H1 (cell line): ENCODE data around the gene DEAF1. TPM values are rescaled to one million over a fixed set of nuclear protein-coding genes. Genes with fewer than 3 reads are reported as not detected.
A peak's percentile ranks its signal among the peaks of the same experiment; 100 is the strongest.

Experiments
- CTCF ChIA-PET: fragments of 300-600 bp; sonication (Branson Sonifier 250); formaldehyde crosslinking; loops from one replicate; lab custom pipeline; 2021; ENCODE audit not compliant: partially characterized antibody; lab: Charles Lee
- POLR2A ChIA-PET: fragments of 300-600 bp; sonication (Branson Sonifier 250); formaldehyde crosslinking; loops from one replicate; lab custom pipeline; 2021; ENCODE audit warnings: inconsistent platforms; ENCODE audit not compliant: partially characterized antibody; lab: Charles Lee
- DNase-seq, 2 experiments: peaks; one replicate each; pipeline versions ENCODE4 v3.0.0 to v3.0.0-alpha.2; 2010 to 2022; ENCODE audit warnings: low spot score in 2 of 2, low read depth in 1 of 2, mixed read lengths in 1 of 2
- FAIRE-seq: peaks from 2 replicates; lab custom pipeline; 2011; peaks lifted over from hg19 to GRCh38; lab: Jason Lieb, UNC
- H2AFZ ChIP-seq: 2 replicates; pipeline ENCODE4 v1.8.1; 2012; ENCODE audit warnings: low read length, inconsistent platforms
- H2AK5ac ChIP-seq: 2 replicates; pipeline ENCODE4 v1.6.1; 2013; ENCODE audit warnings: low read depth, low read length
- H2BK120ac ChIP-seq: replicated peaks from 2 replicates; pipeline ENCODE3; 2013; ENCODE audit warnings: low read depth, low read length, inconsistent platforms
- H2BK12ac ChIP-seq: 2 replicates; pipeline ENCODE4 v1.6.1; 2013; ENCODE audit warnings: low read depth, low read length
- H2BK15ac ChIP-seq: 2 replicates; pipeline ENCODE4 v1.6.1; 2013; ENCODE audit warnings: low read length
- H2BK20ac ChIP-seq: 2 replicates; pipeline ENCODE4 v1.6.1; 2013; ENCODE audit warnings: low read length
- H2BK5ac ChIP-seq: 2 replicates; pipeline ENCODE4 v1.6.1; 2013; ENCODE audit warnings: low read depth, low read length
- H3K14ac ChIP-seq: 2 replicates; pipeline ENCODE4 v1.6.1; 2013; ENCODE audit warnings: inconsistent platforms; ENCODE audit not compliant: insufficient read length
- H3K18ac ChIP-seq: 2 replicates; pipeline ENCODE4 v1.6.1; 2013; ENCODE audit warnings: low read length; ENCODE audit errors: extremely low read depth
- H3K23ac ChIP-seq: 2 replicates; pipeline ENCODE4 v1.6.1; 2013; ENCODE audit warnings: inconsistent platforms; ENCODE audit not compliant: insufficient read length
- H3K23me2 ChIP-seq: 2 replicates; pipeline ENCODE4 v1.6.1; 2013; ENCODE audit warnings: low read depth, low read length
- H3K27ac ChIP-seq: 2 replicates; pipeline ENCODE4 v1.6.1; 2011; ENCODE audit warnings: low read depth, low read length, inconsistent platforms
- H3K27me3 ChIP-seq, 4 experiments: replicated peaks in 1 of 4; 1 replicate in 1 of 4; 2 replicates in 3 of 4; pipeline versions ENCODE4 v1.6.1 to v1.8.1; 2011 to 2013; ENCODE audit warnings: low read length in 3 of 4, mild to moderate bottlenecking in 3 of 4, inconsistent platforms in 2 of 4, mixed read lengths in 2 of 4, moderate library complexity in 1 of 4; ENCODE audit not compliant: control insufficient read depth in 3 of 4, insufficient read depth in 3 of 4; ENCODE audit errors: extremely low read depth in 1 of 4
- H3K36me3 ChIP-seq, 4 experiments: 2 replicates each; pipeline versions ENCODE4 v1.6.1 to v1.8.1; 2011 to 2013; ENCODE audit warnings: mild to moderate bottlenecking in 4 of 4, low read length in 3 of 4, moderate library complexity in 2 of 4, control low read depth in 1 of 4, inconsistent platforms in 1 of 4; ENCODE audit not compliant: insufficient read depth in 4 of 4, control insufficient read depth in 2 of 4
- H3K4ac ChIP-seq: replicated peaks from 2 replicates; pipeline ENCODE3; 2013; ENCODE audit warnings: low read length, low read depth, mixed read lengths, inconsistent platforms; ENCODE audit not compliant: insufficient read length
- H3K4me1 ChIP-seq, 4 experiments: replicated peaks in 1 of 4; 1 replicate in 1 of 4; 2 replicates in 3 of 4; pipeline versions ENCODE4 v1.6.1 to v1.8.1; 2011 to 2013; ENCODE audit warnings: low read length in 3 of 4, inconsistent platforms in 2 of 4, mixed read lengths in 1 of 4; ENCODE audit not compliant: insufficient read depth in 4 of 4, control insufficient read depth in 3 of 4
- H3K4me2 ChIP-seq, 2 experiments: 2 replicates each; pipeline versions ENCODE4 v1.6.1 to v1.8.1; 2011 to 2013; ENCODE audit warnings: low read depth in 2 of 2, low read length in 2 of 2, control low read depth in 1 of 2, inconsistent platforms in 1 of 2, mild to moderate bottlenecking in 1 of 2; ENCODE audit not compliant: insufficient read depth in 1 of 2
- H3K4me3 ChIP-seq, 4 experiments: fragments of 200-600, 300-600 bp in 1 of 4; sonication (generic), shearing (Covaris generic), sonication (Bioruptor Twin) in 1 of 4; 2 replicates each; pipeline versions ENCODE4 v1.5.1 to v1.8.1; 2011 to 2016; ENCODE audit warnings: low read length in 4 of 4, low read depth in 3 of 4, control low read depth in 2 of 4, inconsistent platforms in 2 of 4, mild to moderate bottlenecking in 2 of 4, mixed read lengths in 1 of 4, moderate library complexity in 1 of 4; ENCODE audit not compliant: insufficient read depth in 2 of 4; ENCODE audit errors: extremely low read depth in 1 of 4
- H3K56ac ChIP-seq: replicated peaks from 2 replicates; pipeline ENCODE3; 2013; ENCODE audit warnings: low read depth, mild to moderate bottlenecking, mixed read lengths, low read length, inconsistent platforms; ENCODE audit not compliant: insufficient read length
- H3K79me1 ChIP-seq: 2 replicates; pipeline ENCODE4 v1.6.1; 2013; ENCODE audit warnings: low read depth, low read length, control low read depth
- H3K79me2 ChIP-seq, 2 experiments: 2 replicates each; pipeline versions ENCODE4 v1.6.1 to v1.8.1; 2012 to 2013; ENCODE audit warnings: low read length in 2 of 2, mild to moderate bottlenecking in 2 of 2, inconsistent platforms in 1 of 2; ENCODE audit not compliant: insufficient read depth in 2 of 2, control insufficient read depth in 1 of 2
- H3K9ac ChIP-seq, 4 experiments: replicated peaks in 1 of 4; 1 replicate in 1 of 4; 2 replicates in 3 of 4; pipeline versions ENCODE4 v1.6.1 to v1.8.1; 2011 to 2013; ENCODE audit warnings: low read depth in 3 of 4, low read length in 3 of 4, control low read depth in 2 of 4, mild to moderate bottlenecking in 2 of 4, moderate library complexity in 2 of 4, inconsistent platforms in 1 of 4; ENCODE audit errors: extremely low read depth in 1 of 4
- H3K9me3 ChIP-seq, 2 experiments: 2 replicates each; pipeline versions ENCODE4 v1.6.1 to v1.8.1; 2012 to 2013; ENCODE audit warnings: mild to moderate bottlenecking in 2 of 2, moderate library complexity in 2 of 2, control low read depth in 1 of 2, inconsistent platforms in 1 of 2, low read depth in 1 of 2, low read length in 1 of 2, mixed read lengths in 1 of 2; ENCODE audit not compliant: insufficient read depth in 2 of 2
- H4K20me1 ChIP-seq, 2 experiments: replicated peaks in 1 of 2; 2 replicates each; pipeline versions ENCODE3 to v1.8.1; 2011 to 2013; ENCODE audit warnings: inconsistent platforms in 2 of 2, low read length in 2 of 2, mild to moderate bottlenecking in 1 of 2; ENCODE audit not compliant: insufficient read depth in 2 of 2, control insufficient read depth in 1 of 2
- H4K5ac ChIP-seq: 2 replicates; pipeline ENCODE4 v1.6.1; 2013; ENCODE audit warnings: low read length, low read depth, mixed read lengths, inconsistent platforms; ENCODE audit not compliant: insufficient read length
- H4K8ac ChIP-seq: 2 replicates; pipeline ENCODE4 v1.8.0; 2013; ENCODE audit warnings: mild to moderate bottlenecking, moderate library complexity, low read length, inconsistent platforms; ENCODE audit not compliant: insufficient read depth; ENCODE audit errors: extremely low read depth
- H4K91ac ChIP-seq: replicated peaks from 2 replicates; pipeline ENCODE3; 2013; ENCODE audit warnings: low read length, mixed read lengths, inconsistent platforms; ENCODE audit not compliant: insufficient read length
- KDM1A ChIP-seq: fragments of 200-600, 300-600 bp; sonication (generic); IDR thresholded peaks from 2 replicates; pipeline ENCODE4 v1.7.1; 2016; ENCODE audit warnings: mild to moderate bottlenecking, low read length, borderline replicate concordance
- SIRT6 ChIP-seq: IDR thresholded peaks from one replicate; pipeline ENCODE4 v1.7.1; 2012; ENCODE audit warnings: low read length, inconsistent platforms
- WGBS, 2 experiments: shearing (Covaris generic) in 1 of 2; methylation state at CpG; one replicate each; pipeline versions ENCODE4 v1.1.6 to v1.1.7; 2013 to 2015; ENCODE audit warnings: low lambda C conversion rate in 2 of 2, mixed read lengths in 2 of 2, inconsistent platforms in 1 of 2, low coverage in 1 of 2, missing lambda C conversion rate in 1 of 2; ENCODE audit not compliant: insufficient replicate concordance in 2 of 2, insufficient coverage in 1 of 2, insufficient read length in 1 of 2; ENCODE audit errors: extremely low coverage in 1 of 2, missing lambda C conversion rate in 1 of 2; 5-methylcytosine and 5-hydroxymethylcytosine counted together
- polyA plus RNA-seq, 7 experiments: library from polyadenylated mRNA; depleted of rRNA in 3 of 7; stranded (reverse) in 5 of 7; unstranded in 2 of 7; fragments of >200 nt in 5 of 7; fragments of 200-250 nt in 2 of 7; gene quantifications; 1 replicate in 5 of 7; 2 replicates in 1 of 7; 4 replicates in 1 of 7; pipeline versions ENCODE4 v1.2.1 to v1.2.3, GENCODE V29; 2011 to 2013; ENCODE audit warnings: missing spikeins in 2 of 7, mixed read lengths in 2 of 7
- total RNA-seq: library from RNA; stranded (reverse); fragmentation: NEBNext Ultra II Directional; extraction: Animal tissue kit (Norgen Biotek cat#: 25700); gene quantifications from 2 replicates; pipeline ENCODE4 v1.2.1, GENCODE V29; 2021
- TF ChIP-seq, protein P1 (sequence below): IDR thresholded peaks from 2 replicates; pipeline ENCODE4 v1.6.1; 2012; ENCODE audit warnings: inconsistent platforms

Gene DEAF1
- total and polyA plus RNA-seq, 2 of the 8 experiments (the other 6 are each of a cell fraction or from before 2014, with no cell fraction given) = 47.3 to 58.4 TPM

DNA sequence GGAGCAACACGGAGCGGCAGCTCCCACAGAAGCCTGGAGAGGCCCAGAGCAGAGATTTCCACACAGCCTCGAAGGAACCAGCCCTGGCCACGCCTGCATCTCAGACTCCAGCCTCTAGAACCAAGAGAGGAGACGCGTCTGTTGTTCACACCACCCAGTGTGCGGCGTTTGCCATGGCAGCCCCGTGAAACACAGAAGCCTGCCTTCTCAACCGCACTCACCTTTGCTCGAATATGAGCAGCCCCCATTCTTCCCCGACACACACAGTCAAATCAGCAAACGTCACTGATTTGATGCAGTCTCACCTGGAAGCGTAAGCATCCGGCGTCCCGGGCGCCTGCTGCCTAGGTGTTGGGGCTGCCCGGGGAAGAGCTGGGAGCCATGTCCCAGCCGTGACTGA, 38.0 kb upstream of the DEAF1 start:
- POLR2A ChIA-PET = interaction anchor here (0.6 to 13.2 kb wide), 6 partner anchors 9 to 42 kb away, joined by 3 to 216 read pairs (median 3); partner anchors contain the start of gene TALDO1
- no peaks in the 10 kb centered on the region for H3K79me2 ChIP-seq
- no peak overlapping the region for H4K5ac ChIP-seq
- H3K4me3 ChIP-seq = no peak overlapping the region
- H2BK20ac ChIP-seq = no peak overlapping the region
- H2AK5ac ChIP-seq = no peak overlapping the region
- H3K4ac ChIP-seq = no peak overlapping the region
- no peak overlapping the region for H2BK120ac ChIP-seq
- H3K56ac ChIP-seq = no peak overlapping the region
- no peak overlapping the region for H3K27ac ChIP-seq
- no peak overlapping the region for H3K14ac ChIP-seq
- no peaks in the 10 kb centered on the region for H3K79me1 ChIP-seq
- no peak for TF ChIP-seq SIRT6
- no peak for TF ChIP-seq KDM1A
- TF ChIP-seq, protein P1, sequence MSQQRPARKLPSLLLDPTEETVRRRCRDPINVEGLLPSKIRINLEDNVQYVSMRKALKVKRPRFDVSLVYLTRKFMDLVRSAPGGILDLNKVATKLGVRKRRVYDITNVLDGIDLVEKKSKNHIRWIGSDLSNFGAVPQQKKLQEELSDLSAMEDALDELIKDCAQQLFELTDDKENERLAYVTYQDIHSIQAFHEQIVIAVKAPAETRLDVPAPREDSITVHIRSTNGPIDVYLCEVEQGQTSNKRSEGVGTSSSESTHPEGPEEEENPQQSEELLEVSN = no peak
- H3K23ac ChIP-seq = no peak overlapping the region
- H3K9me3 ChIP-seq = no peaks in the 10 kb centered on the region
- no peak overlapping the region for H2AFZ ChIP-seq
- H3K23me2 ChIP-seq = no peaks in the 10 kb centered on the region
- 0 out of 2 replicates have a peak overlapping the region, but pooled peaks have one; percentile 50 for H2BK12ac ChIP-seq
- H3K4me1 ChIP-seq = peaks cover 0 to 2% (median under 1%) of the 10 kb centered on the region in 4 experiments; a peak in 1 of 7 replicates
- CTCF ChIA-PET = interaction anchor here (1.3 to 15.4 kb wide), 4 partner anchors 9 to 88 kb away, joined by 3 to 395 read pairs (median 4); partner anchors contain the start of gene TALDO1
- H3K27me3 ChIP-seq = no peaks in the 10 kb centered on the region; a peak in 1 of 7 replicates
- H3K9ac ChIP-seq = no peak overlapping the region
- no peak overlapping the region for H4K91ac ChIP-seq
- 0 out of 2 replicates have a peak overlapping the region, but pooled peaks have one; percentile 46 for H2BK15ac ChIP-seq
- WGBS, 2 experiments = 94% methylated on average over 20 of the region's 20 CpGs; no CpG with 5 or more reads in 1 of the 2 experiments
- no peaks in the 10 kb centered on the region for H4K20me1 ChIP-seq
- no peak for DNase-seq
- H3K4me2 ChIP-seq = no peak overlapping the region
- H3K18ac ChIP-seq = no peak overlapping the region
- 0 out of 2 replicates have a peak overlapping the region, but pooled peaks have one; percentile 57 for H4K8ac ChIP-seq
- no peak overlapping the region for H2BK5ac ChIP-seq
- no peak for FAIRE-seq
- no peaks in the 10 kb centered on the region for H3K36me3 ChIP-seq
